Erythroblast (primary cell): Measurements from ENCODE around the gene FHOD1.

Experiments
- GATA1 ChIP-seq: IDR thresholded peaks from 2 replicates; pipeline ENCODE4 v1.6.1; 2011; ENCODE audit warnings: low read depth, mild to moderate bottlenecking, control low read depth, low read length, moderate library complexity
- POLR2A ChIP-seq: IDR thresholded peaks from 2 replicates; pipeline ENCODE4 v1.6.1; 2011; ENCODE audit warnings: mild to moderate bottlenecking, low read length

- no peak for TF ChIP-seq POLR2A
- TF ChIP-seq GATA1: no peak
Measured at GRCh38 chr16:67211674-67212073, 35.6 kb downstream of the FHOD1 start.
